ENCODE data around the gene BAG1. TPM values are rescaled to one million over a fixed set of nuclear protein-coding genes. Genes with fewer than 3 reads are reported as not detected.

The BAG1 gene
- total and polyA plus RNA-seq, 5 donors from 2014 or later = 80.2 to 100 (median 91.7) TPM

DNA sequence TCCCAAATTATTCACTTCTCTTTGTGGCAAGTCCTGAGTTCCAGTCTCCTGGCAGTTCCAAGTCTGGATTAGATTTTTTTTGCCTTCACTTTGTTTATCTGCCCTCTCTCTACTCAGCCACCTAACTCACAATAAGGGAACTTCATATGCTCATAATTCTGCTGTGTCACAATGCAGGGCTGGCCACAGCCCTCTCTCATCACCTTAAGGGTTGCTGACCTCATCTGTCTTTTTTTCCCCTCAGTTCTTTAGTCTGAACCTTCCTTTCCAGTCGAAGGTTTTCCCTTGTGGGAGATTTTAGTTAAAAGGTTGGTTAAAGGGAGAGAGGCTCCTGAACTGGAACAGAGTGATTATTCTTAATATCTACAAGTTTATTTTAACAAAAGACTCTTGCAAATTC lies 4.1 kb downstream of the BAG1 start:
- H3K4me1 ChIP-seq (ENCODE audit: control insufficient read depth, insufficient read depth, low read length, poor library complexity, severe bottlenecking) = peaks cover 16% of the 10 kb centered on the region
- peaks cover 11 to 52% (median 30%) of the 10 kb centered on the region in 4 donors for H3K4me1 Mint-ChIP-seq
- no peaks in the 10 kb centered on the region for H3K27me3 ChIP-seq (ENCODE audit: control insufficient read depth, insufficient read depth, low read length)
- H3K4me3 ChIP-seq (ENCODE audit: low read depth, low read length) = no peak overlapping the region
- no peak for ATAC-seq (ENCODE audit: low read depth in 2 of 2)
- H3K9me3 ChIP-seq (ENCODE audit: control insufficient read depth in 2 of 2, low read length in 2 of 2) = no peaks in the 10 kb centered on the region
- H3K27me3 Mint-ChIP-seq = no peaks in the 10 kb centered on the region
- H3K36me3 Mint-ChIP-seq = peaks cover 29% of the 10 kb centered on the region
- no peak overlapping the region for H3K4me3 Mint-ChIP-seq
- H3K9me3 Mint-ChIP-seq = peaks cover 0 to 2% (median 0%) of the 10 kb centered on the region in 7 donors
- peak overlapping the region in 1 of 3 donors; percentile 80 for H3K27ac Mint-ChIP-seq
- H3K36me3 ChIP-seq (ENCODE audit: control insufficient read depth, insufficient read depth, low read length) = peaks cover 62% of the 10 kb centered on the region
- no peak overlapping the region for H3K27ac ChIP-seq (ENCODE audit: insufficient read depth, low read length, poor library complexity, severe bottlenecking)
- no peak for DNase-seq

DNA sequence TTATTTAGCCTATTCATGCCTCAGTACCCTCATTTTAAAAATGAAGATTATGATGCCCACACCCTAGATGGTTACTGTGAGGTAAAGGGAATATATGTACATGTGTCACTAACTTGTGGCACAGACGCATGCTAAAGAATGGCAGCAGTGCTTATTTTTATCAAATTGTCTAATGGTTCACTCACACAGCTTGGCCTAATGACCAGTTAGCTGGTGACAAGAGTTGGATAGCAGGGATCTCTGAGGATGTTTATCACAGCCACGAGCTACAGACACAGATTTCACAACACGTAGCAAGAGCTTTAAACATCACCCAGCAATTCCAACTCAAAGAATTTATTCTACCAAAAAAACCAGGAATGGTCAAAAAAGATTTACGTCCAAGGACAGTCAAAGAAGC lies 7.2 kb downstream of the BAG1 start:
- Histone ChIP-seq H3K4me3 (ENCODE audit: low read depth, low read length) (no peak overlapping the region), H3K27ac (ENCODE audit: insufficient read depth, low read length, poor library complexity, severe bottlenecking) (no peak overlapping the region), H3K4me1 (ENCODE audit: control insufficient read depth, insufficient read depth, low read length, poor library complexity, severe bottlenecking) (no peaks in the 10 kb centered on the region), H3K36me3 (ENCODE audit: control insufficient read depth, insufficient read depth, low read length) (peaks cover 90% of the 10 kb centered on the region), H3K9me3 (ENCODE audit: control insufficient read depth in 2 of 2, low read length in 2 of 2) (no peaks in the 10 kb centered on the region), H3K27me3 (ENCODE audit: control insufficient read depth, insufficient read depth, low read length) (no peaks in the 10 kb centered on the region)
- H3K9me3 Mint-ChIP-seq = peaks cover 0 to 2% (median 0%) of the 10 kb centered on the region in 7 donors
- H3K27me3 Mint-ChIP-seq = no peaks in the 10 kb centered on the region
- H3K4me1 Mint-ChIP-seq = peaks cover 11 to 30% (median 14%) of the 10 kb centered on the region in 4 donors
- peaks cover 46% of the 10 kb centered on the region for H3K36me3 Mint-ChIP-seq
- H3K27ac Mint-ChIP-seq = no peak overlapping the region
- no peak for ATAC-seq (ENCODE audit: low read depth in 2 of 2)
- no peak for DNase-seq
- H3K4me3 Mint-ChIP-seq = no peak overlapping the region

DNA sequence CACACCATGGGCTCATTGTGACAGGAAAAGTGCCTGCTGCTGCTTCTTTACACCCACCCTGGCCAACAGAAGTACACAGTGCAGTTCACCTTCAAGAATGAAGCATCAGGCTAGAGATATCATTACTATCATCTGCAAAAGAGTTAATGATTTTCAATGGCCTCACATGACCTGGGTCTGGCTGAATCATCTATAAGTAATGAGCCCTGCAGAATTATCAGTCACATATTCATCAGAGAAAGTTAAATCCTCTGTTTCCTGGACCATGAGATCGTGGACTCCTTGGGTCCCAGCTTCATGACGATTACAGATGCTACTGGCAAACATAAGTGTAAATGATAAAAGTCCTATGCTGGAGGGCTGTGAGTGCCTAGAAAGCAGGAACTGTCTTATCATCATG lies 8.3 kb downstream of the BAG1 start:
- ATAC-seq (ENCODE audit: low read depth in 2 of 2) = no peak
- H3K9me3 Mint-ChIP-seq = peaks cover 0 to 2% (median 0%) of the 10 kb centered on the region in 7 donors

DNA sequence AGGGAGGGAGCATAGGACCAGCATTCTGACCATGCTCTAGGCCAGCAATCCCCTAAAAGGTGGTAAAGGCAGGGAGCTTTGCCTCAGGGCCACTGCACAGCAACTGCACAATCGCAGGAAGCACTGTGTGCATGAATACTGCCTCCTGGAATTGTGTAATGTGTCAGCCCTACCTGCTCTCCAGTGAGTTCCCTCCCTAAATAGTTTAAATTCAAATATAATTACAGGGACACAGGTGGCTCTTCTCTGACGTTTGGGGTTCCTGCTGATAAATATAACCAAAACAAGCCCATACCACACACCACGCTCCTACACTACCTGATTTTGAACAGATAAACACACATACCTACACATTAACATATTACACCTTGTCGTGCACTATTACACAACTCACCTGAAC lies 9.0 kb downstream of the BAG1 start:
- no peak overlapping the region for H3K4me3 Mint-ChIP-seq
- Histone ChIP-seq H3K9me3 (ENCODE audit: control insufficient read depth in 2 of 2, low read length in 2 of 2) (no peaks in the 10 kb centered on the region), H3K4me3 (ENCODE audit: low read depth, low read length) (no peak overlapping the region), H3K27me3 (ENCODE audit: control insufficient read depth, insufficient read depth, low read length) (no peaks in the 10 kb centered on the region), H3K36me3 (ENCODE audit: control insufficient read depth, insufficient read depth, low read length) (peaks cover 79% of the 10 kb centered on the region), H3K27ac (ENCODE audit: insufficient read depth, low read length, poor library complexity, severe bottlenecking) (no peak overlapping the region), H3K4me1 (ENCODE audit: control insufficient read depth, insufficient read depth, low read length, poor library complexity, severe bottlenecking) (no peaks in the 10 kb centered on the region)
- H3K27me3 Mint-ChIP-seq = no peaks in the 10 kb centered on the region
- peaks cover 40% of the 10 kb centered on the region for H3K36me3 Mint-ChIP-seq
- no peak overlapping the region for H3K27ac Mint-ChIP-seq
- DNase-seq (no peak), ATAC-seq (ENCODE audit: low read depth in 2 of 2) (no peak)
- H3K4me1 Mint-ChIP-seq = peaks cover 10 to 19% (median 14%) of the 10 kb centered on the region in 4 donors
- peaks cover 0 to 2% (median 0%) of the 10 kb centered on the region in 7 donors for H3K9me3 Mint-ChIP-seq

More for the DNA sequence above, 8.3 kb downstream of the BAG1 start:
- Mint-ChIP-seq H3K27me3 (no peaks in the 10 kb centered on the region), H3K36me3 (peaks cover 46% of the 10 kb centered on the region), H3K27ac (no peak overlapping the region), H3K4me1 (peaks cover 11 to 23% (median 14%) of the 10 kb centered on the region in 4 donors), H3K4me3 (no peak overlapping the region)
- Histone ChIP-seq H3K36me3 (ENCODE audit: control insufficient read depth, insufficient read depth, low read length) (peaks cover 84% of the 10 kb centered on the region), H3K4me3 (ENCODE audit: low read depth, low read length) (no peak overlapping the region), H3K4me1 (ENCODE audit: control insufficient read depth, insufficient read depth, low read length, poor library complexity, severe bottlenecking) (no peaks in the 10 kb centered on the region), H3K27ac (ENCODE audit: insufficient read depth, low read length, poor library complexity, severe bottlenecking) (no peak overlapping the region), H3K9me3 (ENCODE audit: control insufficient read depth in 2 of 2, low read length in 2 of 2) (no peaks in the 10 kb centered on the region), H3K27me3 (ENCODE audit: control insufficient read depth, insufficient read depth, low read length) (no peaks in the 10 kb centered on the region)
- DNase-seq = no peak

DNA sequence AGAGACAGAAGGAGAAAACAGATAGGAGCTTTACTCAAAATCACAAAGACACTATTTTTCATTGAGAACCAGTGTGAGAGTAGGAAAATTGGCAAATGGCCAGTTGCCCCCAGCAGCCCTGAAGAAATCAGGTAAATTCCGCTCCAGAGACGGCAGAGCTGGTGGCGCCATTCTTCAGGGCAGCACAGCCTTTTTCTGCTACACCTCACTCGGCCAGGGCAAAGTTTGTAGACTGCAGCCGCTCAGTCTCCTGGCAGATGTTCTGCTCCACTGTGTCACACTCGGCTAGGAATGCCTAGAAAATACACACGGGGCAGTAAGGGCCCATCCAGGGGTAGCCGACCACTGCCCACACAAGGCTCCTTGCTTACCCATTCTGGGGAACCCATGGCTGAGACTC lies 9.5 kb downstream of the BAG1 start:
- H3K36me3 Mint-ChIP-seq = peaks cover 38% of the 10 kb centered on the region
- Histone ChIP-seq H3K9me3 (ENCODE audit: control insufficient read depth in 2 of 2, low read length in 2 of 2) (no peaks in the 10 kb centered on the region), H3K4me1 (ENCODE audit: control insufficient read depth, insufficient read depth, low read length, poor library complexity, severe bottlenecking) (no peaks in the 10 kb centered on the region), H3K27ac (ENCODE audit: insufficient read depth, low read length, poor library complexity, severe bottlenecking) (no peak overlapping the region), H3K4me3 (ENCODE audit: low read depth, low read length) (no peak overlapping the region), H3K36me3 (ENCODE audit: control insufficient read depth, insufficient read depth, low read length) (peaks cover 75% of the 10 kb centered on the region), H3K27me3 (ENCODE audit: control insufficient read depth, insufficient read depth, low read length) (no peaks in the 10 kb centered on the region)
- DNase-seq = no peak
- H3K27me3 Mint-ChIP-seq = no peaks in the 10 kb centered on the region
- H3K27ac Mint-ChIP-seq = no peak overlapping the region
- H3K4me3 Mint-ChIP-seq = no peak overlapping the region
- ATAC-seq (ENCODE audit: low read depth in 2 of 2) = no peak
- H3K4me1 Mint-ChIP-seq = peaks cover 6 to 14% (median 12%) of the 10 kb centered on the region in 4 donors
- peaks cover 0 to 2% (median 0%) of the 10 kb centered on the region in 7 donors for H3K9me3 Mint-ChIP-seq

DNA sequence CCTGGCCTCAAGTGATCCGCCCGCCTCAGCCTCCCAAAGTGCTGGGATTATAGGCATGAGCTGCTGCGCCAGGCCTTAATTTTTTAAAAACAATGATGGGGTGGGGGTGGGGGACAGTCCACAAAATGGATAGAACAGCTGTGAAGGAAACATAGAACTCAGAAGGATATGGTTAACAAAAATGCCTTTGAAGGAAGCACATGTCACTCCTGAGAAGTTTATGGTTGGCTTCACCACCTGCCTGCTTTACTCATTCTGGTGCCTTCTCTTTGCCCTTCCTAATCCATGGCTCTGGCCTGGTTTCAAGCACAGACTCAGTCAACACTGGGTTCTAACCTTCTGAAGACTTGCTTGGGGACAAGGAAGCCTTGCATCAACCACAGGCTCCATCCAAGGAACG lies 10.3 kb downstream of the BAG1 start:
- H3K27me3 Mint-ChIP-seq = no peaks in the 10 kb centered on the region
- peaks cover 42% of the 10 kb centered on the region for H3K36me3 Mint-ChIP-seq
- Histone ChIP-seq H3K9me3 (ENCODE audit: control insufficient read depth in 2 of 2, low read length in 2 of 2) (no peaks in the 10 kb centered on the region), H3K4me3 (ENCODE audit: low read depth, low read length) (no peak overlapping the region), H3K4me1 (ENCODE audit: control insufficient read depth, insufficient read depth, low read length, poor library complexity, severe bottlenecking) (no peaks in the 10 kb centered on the region), H3K36me3 (ENCODE audit: control insufficient read depth, insufficient read depth, low read length) (peaks cover 67% of the 10 kb centered on the region), H3K27me3 (ENCODE audit: control insufficient read depth, insufficient read depth, low read length) (no peaks in the 10 kb centered on the region), H3K27ac (ENCODE audit: insufficient read depth, low read length, poor library complexity, severe bottlenecking) (no peak overlapping the region)
- ATAC-seq (ENCODE audit: low read depth in 2 of 2) (no peak), DNase-seq (no peak)
- peaks cover 5 to 8% (median 7%) of the 10 kb centered on the region in 4 donors for H3K4me1 Mint-ChIP-seq
- peaks cover 0 to 2% (median 0%) of the 10 kb centered on the region in 7 donors for H3K9me3 Mint-ChIP-seq
- peak overlapping the region in 1 of 3 donors; percentile 26 for H3K27ac Mint-ChIP-seq
- no peak overlapping the region for H3K4me3 Mint-ChIP-seq

DNA sequence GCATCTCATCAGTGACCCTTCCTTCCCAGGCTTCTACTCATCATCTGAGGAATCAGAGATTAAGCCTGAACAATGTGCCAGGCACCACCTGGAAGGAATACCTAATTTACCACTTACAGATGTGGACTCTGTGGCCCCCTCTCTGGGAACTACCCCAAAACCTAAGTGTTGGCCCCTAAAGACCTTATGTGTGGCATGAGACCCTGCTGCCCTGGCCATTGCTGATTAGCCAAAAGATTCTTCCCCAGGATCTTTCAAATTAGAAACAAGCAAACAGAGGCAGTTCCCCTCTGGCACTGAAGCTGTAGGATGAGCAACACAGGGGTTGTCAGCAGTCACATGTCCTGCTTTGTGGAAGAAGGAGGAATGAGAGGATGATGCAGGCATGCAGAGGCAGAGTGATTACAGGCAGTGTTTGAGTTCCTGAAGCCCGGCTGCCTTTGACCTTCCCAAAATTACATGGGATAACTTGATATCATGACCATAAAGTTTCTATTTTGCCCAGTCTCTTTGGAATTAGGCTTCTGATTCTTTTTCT lies 14.0 kb downstream of the BAG1 start:
- Mint-ChIP-seq H3K9me3 (no peaks in the 10 kb centered on the region), H3K27me3 (no peaks in the 10 kb centered on the region), H3K4me3 (no peak overlapping the region), H3K36me3 (peaks cover 45% of the 10 kb centered on the region), H3K4me1 (peaks cover 0 to 8% (median 0%) of the 10 kb centered on the region in 4 donors), H3K27ac (peak overlapping the region in 1 of 3 donors; percentile 22)
- H3K9me3 ChIP-seq (ENCODE audit: control insufficient read depth in 2 of 2, low read length in 2 of 2) = no peaks in the 10 kb centered on the region
- H3K27ac ChIP-seq (ENCODE audit: insufficient read depth, low read length, poor library complexity, severe bottlenecking) = peak overlapping the region; percentile 1
- no peak overlapping the region for H3K4me3 ChIP-seq (ENCODE audit: low read depth, low read length)
- no peak for ATAC-seq (ENCODE audit: low read depth in 2 of 2)
- H3K36me3 ChIP-seq (ENCODE audit: control insufficient read depth, insufficient read depth, low read length) = peaks cover 33% of the 10 kb centered on the region
- no peak for DNase-seq
- no peaks in the 10 kb centered on the region for H3K27me3 ChIP-seq (ENCODE audit: control insufficient read depth, insufficient read depth, low read length)
- no peaks in the 10 kb centered on the region for H3K4me1 ChIP-seq (ENCODE audit: control insufficient read depth, insufficient read depth, low read length, poor library complexity, severe bottlenecking)

DNA sequence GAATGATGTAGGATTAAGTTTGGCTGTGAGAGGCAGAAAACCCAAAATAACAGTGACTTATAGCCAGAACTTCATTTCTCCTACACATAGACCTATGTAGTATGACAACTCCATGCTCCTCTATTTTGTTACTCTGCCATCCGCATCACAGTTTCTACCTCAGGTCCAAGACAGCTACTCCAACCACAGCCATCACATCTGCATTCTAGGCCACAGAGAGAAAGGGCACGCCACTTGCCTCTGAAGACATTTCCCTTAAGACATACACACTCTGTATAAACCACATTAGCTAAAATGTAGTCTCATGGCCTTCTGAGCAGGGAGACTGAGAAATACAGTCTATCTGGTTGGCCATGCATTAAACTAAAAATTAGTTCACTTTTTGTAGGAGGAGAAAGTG lies 14.5 kb downstream of the BAG1 start:
- H3K4me1 ChIP-seq (ENCODE audit: control insufficient read depth, insufficient read depth, low read length, poor library complexity, severe bottlenecking) = no peaks in the 10 kb centered on the region
- Mint-ChIP-seq H3K27me3 (no peaks in the 10 kb centered on the region), H3K9me3 (no peaks in the 10 kb centered on the region), H3K4me3 (no peak overlapping the region), H3K4me1 (peaks cover 0 to 8% (median 0%) of the 10 kb centered on the region in 4 donors), H3K36me3 (peaks cover 44% of the 10 kb centered on the region), H3K27ac (peak overlapping the region; percentile 20 to 35 (median 22))
- H3K27me3 ChIP-seq (ENCODE audit: control insufficient read depth, insufficient read depth, low read length) = no peaks in the 10 kb centered on the region
- no peak overlapping the region for H3K27ac ChIP-seq (ENCODE audit: insufficient read depth, low read length, poor library complexity, severe bottlenecking)
- ATAC-seq (ENCODE audit: low read depth in 2 of 2) = no peak
- peaks cover 28% of the 10 kb centered on the region for H3K36me3 ChIP-seq (ENCODE audit: control insufficient read depth, insufficient read depth, low read length)
- no peak for DNase-seq
- H3K9me3 ChIP-seq (ENCODE audit: control insufficient read depth in 2 of 2, low read length in 2 of 2) = no peaks in the 10 kb centered on the region
- H3K4me3 ChIP-seq (ENCODE audit: low read depth, low read length) = no peak overlapping the region

Data from CD4-positive, CD25-positive, alpha-beta regulatory T cell (primary cell).